PC-9 (cell line): ENCODE measurements around the gene PCARE. TPM values are rescaled to one million over a fixed set of nuclear protein-coding genes. Genes with fewer than 3 reads are reported as not detected.
A peak's percentile ranks its signal among the peaks of the same experiment; 100 is the strongest.

ENCODE experiments used
- Bru-seq: library from RNA; stranded (reverse); fragments of 400-500 nt; gene quantifications from one replicate; lab custom pipeline; 2021; lab: Mats Ljungman, UMichigan
- BruChase-seq, 2 experiments: library from RNA; stranded (reverse); fragments of 400-500 nt; gene quantifications; one replicate each; lab custom pipeline; 2021; lab: Mats Ljungman, UMichigan
- BruUV-seq: library from RNA; stranded (reverse); fragments of 400-500 nt; replicated peaks from 2 replicates; lab custom pipeline; 2021; lab: Mats Ljungman, UMichigan
- CTCF ChIA-PET: fragments of 300-600 bp; sonication (Branson Sonifier 250); formaldehyde crosslinking; loops from one replicate; lab custom pipeline; 2022; ENCODE audit warnings: antibody characterized with exemption; lab: Charles Lee
- POLR2A ChIA-PET: fragments of 300-600 bp; sonication (Branson Sonifier 250); formaldehyde crosslinking; loops from one replicate; lab custom pipeline; 2022; ENCODE audit warnings: antibody characterized with exemption; ENCODE audit not compliant: unreplicated experiment; lab: Charles Lee
- DNase-seq, 2 experiments: peaks; one replicate each; pipeline versions ENCODE4 v3.0.0 to v3.0.0-alpha.2; 2015 to 2022; ENCODE audit warnings: mixed read lengths in 1 of 2
- H2AFZ ChIP-seq: fragments of 200-600 bp; sonication (generic); 2 replicates; pipeline ENCODE4 v1.8.1; 2017; ENCODE audit warnings: antibody characterized with exemption
- H3F3A ChIP-seq: fragments of 200-600 bp; sonication (generic); 2 replicates; pipeline ENCODE4 v1.8.1; 2017; ENCODE audit warnings: antibody characterized with exemption, mild to moderate bottlenecking, low read depth; ENCODE audit not compliant: insufficient read depth
- H3K27ac ChIP-seq: fragments of 200-600 bp; sonication (generic); 2 replicates; pipeline ENCODE4 v1.6.1; 2016; ENCODE audit warnings: mixed run types
- H3K27me3 ChIP-seq: fragments of 200-600 bp; sonication (generic); 2 replicates; pipeline ENCODE4 v1.6.1; 2016; ENCODE audit warnings: low read depth, mixed run types; ENCODE audit not compliant: insufficient read depth
- H3K36me3 ChIP-seq: fragments of 200-600 bp; sonication (generic); 2 replicates; pipeline ENCODE4 v1.6.1; 2016; ENCODE audit warnings: low read depth, mixed run types
- H3K4me1 ChIP-seq: fragments of 200-600 bp; sonication (generic); replicated peaks from 2 replicates; pipeline ENCODE4 v1.6.1; 2016; ENCODE audit warnings: mixed run types; ENCODE audit not compliant: insufficient read depth
- H3K4me2 ChIP-seq: fragments of 200-600 bp; sonication (generic); 2 replicates; pipeline ENCODE4 v1.6.1; 2017; ENCODE audit warnings: mixed run types
- H3K4me3 ChIP-seq: fragments of 200-600 bp; sonication (generic); 2 replicates; pipeline ENCODE4 v1.6.1; 2016; ENCODE audit warnings: mixed run types
- H3K79me2 ChIP-seq: fragments of 200-600 bp; sonication (generic); 2 replicates; pipeline ENCODE4 v1.6.1; 2017; ENCODE audit warnings: low read depth, mixed run types
- H3K9me2 ChIP-seq: fragments of 200-600 bp; sonication (generic); 2 replicates; pipeline ENCODE4 v1.8.1; 2017; ENCODE audit warnings: mild to moderate bottlenecking; ENCODE audit not compliant: insufficient read depth
- H3K9me3 ChIP-seq: fragments of 200-600 bp; sonication (generic); 2 replicates; pipeline ENCODE4 v1.8.1; 2016; ENCODE audit warnings: low read depth; ENCODE audit not compliant: insufficient read depth
- H4K20me1 ChIP-seq: fragments of 200-600 bp; sonication (generic); 2 replicates; pipeline ENCODE4 v1.8.1; 2017; ENCODE audit not compliant: insufficient read depth
- EZH2 ChIP-seq: fragments of 200-600 bp; sonication (generic); IDR thresholded peaks from 2 replicates; pipeline ENCODE4 v1.8.0; 2017; ENCODE audit warnings: antibody characterized with exemption, low read depth
- intact Hi-C: fragments of 100-400 bp; cut with micrococcal nuclease; formaldehyde crosslinking; loops from one replicate; pipeline ENCODE4 v1.10.0; 2022; ENCODE audit not compliant: unreplicated experiment
- long read RNA-seq: library from polyadenylated mRNA; stranded (forward); transcript quantifications from one replicate; pipeline ENCODE4 v2.0.0, GENCODE V29; 2022
- total RNA-seq: library from RNA; stranded (reverse); gene quantifications from 2 replicates; pipeline ENCODE4 v1.2.3, GENCODE V29; 2021
- TF ChIP-seq, protein P1 (sequence below): fragments of 200-600 bp; sonication (generic); conservative IDR thresholded peaks from 2 replicates; pipeline ENCODE4 v1.6.1; 2017; ENCODE audit warnings: mixed run types, antibody characterized with exemption, mild to moderate bottlenecking, moderate library complexity

The PCARE gene
- total RNA-seq (not detected in 2 replicates), Bru-seq, nascent RNA (percentile 0 among the genes with signal in this experiment), BruChase-seq, experiment 1, labeled RNA remaining after a 2-hour chase (percentile 5 among the genes with signal in this experiment), BruChase-seq, experiment 2, labeled RNA remaining after a 6-hour chase (not detected)
- long read RNA-seq = 0 reads

DNA sequence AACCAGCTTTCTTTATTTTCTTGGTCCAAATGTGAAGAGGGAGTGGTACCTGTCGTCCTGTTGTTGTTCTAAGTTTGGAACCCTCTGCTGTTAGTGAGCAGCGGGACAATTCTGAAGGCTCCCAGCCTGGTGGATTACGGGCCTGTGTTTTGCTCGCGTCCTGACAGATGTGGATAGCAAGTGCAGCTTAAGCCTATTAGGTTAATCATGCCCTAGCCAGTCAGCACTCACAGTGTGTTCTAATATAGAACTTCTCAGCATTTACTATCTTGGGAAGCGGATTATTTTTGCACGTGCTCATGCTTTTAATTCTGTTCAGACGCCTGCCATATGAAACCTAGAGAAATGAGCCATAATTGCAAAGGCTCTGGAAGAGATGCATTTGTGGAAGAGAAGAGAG lies at the start of gene PCARE:
TSS of gene PCARE (minus strand) at position 113 of the 400 bp plus-strand sequence. CDS start 262 bp downstream, outside the sequence.
- no peak within 1 kb of the TSS for H2AFZ ChIP-seq
- H3K4me1 ChIP-seq = no peaks in the 10 kb centered on the region
- H3K27ac ChIP-seq = no peak within 1 kb of the TSS
- BruUV-seq = no TSS peak
- no peaks in the 10 kb centered on the region for H3K9me3 ChIP-seq
- no peak for TF ChIP-seq EZH2
- TF ChIP-seq, protein P1, sequence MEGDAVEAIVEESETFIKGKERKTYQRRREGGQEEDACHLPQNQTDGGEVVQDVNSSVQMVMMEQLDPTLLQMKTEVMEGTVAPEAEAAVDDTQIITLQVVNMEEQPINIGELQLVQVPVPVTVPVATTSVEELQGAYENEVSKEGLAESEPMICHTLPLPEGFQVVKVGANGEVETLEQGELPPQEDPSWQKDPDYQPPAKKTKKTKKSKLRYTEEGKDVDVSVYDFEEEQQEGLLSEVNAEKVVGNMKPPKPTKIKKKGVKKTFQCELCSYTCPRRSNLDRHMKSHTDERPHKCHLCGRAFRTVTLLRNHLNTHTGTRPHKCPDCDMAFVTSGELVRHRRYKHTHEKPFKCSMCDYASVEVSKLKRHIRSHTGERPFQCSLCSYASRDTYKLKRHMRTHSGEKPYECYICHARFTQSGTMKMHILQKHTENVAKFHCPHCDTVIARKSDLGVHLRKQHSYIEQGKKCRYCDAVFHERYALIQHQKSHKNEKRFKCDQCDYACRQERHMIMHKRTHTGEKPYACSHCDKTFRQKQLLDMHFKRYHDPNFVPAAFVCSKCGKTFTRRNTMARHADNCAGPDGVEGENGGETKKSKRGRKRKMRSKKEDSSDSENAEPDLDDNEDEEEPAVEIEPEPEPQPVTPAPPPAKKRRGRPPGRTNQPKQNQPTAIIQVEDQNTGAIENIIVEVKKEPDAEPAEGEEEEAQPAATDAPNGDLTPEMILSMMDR = no peak
- no peaks in the 10 kb centered on the region for H3K9me2 ChIP-seq
- no peak within 1 kb of the TSS for H3K4me3 ChIP-seq
- CTCF ChIA-PET = no interaction called here
- H4K20me1 ChIP-seq = no peaks in the 10 kb centered on the region
- DNase-seq = no peak
- no peaks in the 10 kb centered on the region for H3K36me3 ChIP-seq
- POLR2A ChIA-PET = no interaction called here
- H3K27me3 ChIP-seq = no peaks in the 10 kb centered on the region
- H3F3A ChIP-seq = no peaks in the 10 kb centered on the region
- no peaks in the 10 kb centered on the region for H3K79me2 ChIP-seq
- H3K4me2 ChIP-seq = no peak within 1 kb of the TSS
- intact Hi-C loops = no loop called here

DNA sequence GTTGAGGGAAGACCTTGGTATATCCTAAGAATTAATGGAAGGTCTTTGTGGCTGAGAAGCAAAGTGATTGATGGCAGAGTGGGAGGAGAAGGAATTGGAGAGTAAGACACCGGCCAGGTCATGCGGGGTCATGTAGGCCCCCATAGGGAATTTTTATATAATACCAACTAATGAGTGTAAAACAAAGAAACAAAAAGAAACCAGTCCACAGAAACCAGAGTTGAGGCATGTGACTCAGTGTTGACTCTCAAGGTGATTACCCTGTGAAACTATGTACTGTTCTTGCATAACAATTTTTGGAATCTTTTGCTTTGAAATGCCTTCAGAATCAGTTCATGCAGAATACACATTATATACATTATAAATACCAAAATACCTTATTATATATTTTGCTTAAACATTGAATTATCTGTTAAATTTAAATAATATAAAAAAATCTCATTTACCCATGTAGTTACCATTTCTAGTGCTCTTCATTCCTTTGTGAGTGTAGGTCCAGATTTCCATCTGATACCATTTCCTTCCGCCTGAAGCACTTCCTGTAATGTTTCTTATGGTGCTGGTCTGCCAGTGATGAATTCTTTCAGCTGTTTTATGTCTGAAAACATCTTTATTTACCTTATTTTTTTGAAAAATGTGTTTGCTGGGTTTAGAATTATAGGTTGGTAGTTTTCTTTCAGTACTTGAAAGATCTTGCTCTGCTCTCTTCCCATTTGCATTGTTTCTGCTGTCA lies 49.5 kb upstream of the PCARE start:
- ChIA-PET CTCF (no interaction called here), POLR2A (no interaction called here)
- H3K36me3 ChIP-seq = peaks cover 86% of the 10 kb centered on the region

DNA sequence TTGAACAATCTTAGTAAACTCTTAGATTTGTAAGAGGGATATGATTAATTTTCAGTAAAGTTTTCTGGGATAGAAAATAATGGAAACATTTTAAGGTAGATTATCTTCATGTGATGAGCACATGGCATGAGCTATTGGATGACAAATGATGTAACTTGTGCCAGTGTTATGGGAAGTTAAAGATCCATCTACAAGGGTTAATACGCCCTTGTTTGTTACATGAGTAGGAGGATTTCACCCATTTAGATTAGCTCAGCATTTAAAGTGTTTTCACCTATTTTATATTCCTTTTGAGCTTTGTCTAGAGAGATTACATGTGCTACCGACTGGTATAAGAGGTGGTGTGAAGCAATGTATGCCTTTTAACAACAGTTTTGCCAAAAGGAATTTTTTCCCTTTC lies 46.5 kb upstream of the PCARE start:
- Histone ChIP-seq H3K27ac (no peak overlapping the region), H2AFZ (no peak overlapping the region), H3K36me3 (peaks cover 65% of the 10 kb centered on the region), H3K9me2 (no peaks in the 10 kb centered on the region), H3K27me3 (no peaks in the 10 kb centered on the region), H3K4me1 (peaks cover 74% of the 10 kb centered on the region), H3K4me2 (no peak overlapping the region), H3F3A (peaks cover 60% of the 10 kb centered on the region), H3K9me3 (peaks cover 52% of the 10 kb centered on the region), H3K79me2 (peaks cover 88% of the 10 kb centered on the region), H4K20me1 (no peaks in the 10 kb centered on the region), H3K4me3 (no peak overlapping the region)
- TF ChIP-seq, protein P1 = no peak
- TF ChIP-seq EZH2 = no peak
- intact Hi-C loops = no loop called here
- CTCF ChIA-PET = interaction anchor here (1.0 kb wide), 1 partner anchor 10 kb away, joined by 4 read pairs; no protein-coding TSS in a partner anchor
- DNase-seq = no peak
- BruUV-seq = no TSS peak
- POLR2A ChIA-PET = interaction anchor here (0.6 to 1.3 kb wide), 2 partner anchors 9 to 65 kb away, joined by 3 to 5 read pairs; no protein-coding TSS in a partner anchor

More for the DNA sequence above, 49.5 kb upstream of the PCARE start:
- peaks cover 43% of the 10 kb centered on the region for H3F3A ChIP-seq
- H3K9me3 ChIP-seq = peaks cover 71% of the 10 kb centered on the region
- peaks cover 73% of the 10 kb centered on the region for H3K4me1 ChIP-seq
- no peaks in the 10 kb centered on the region for H4K20me1 ChIP-seq
- H3K27ac ChIP-seq = peak overlapping the region; percentile 100
- intact Hi-C loops = no loop called here
- peak overlapping the region; percentile 42 for H3K4me3 ChIP-seq
- BruUV-seq = no TSS peak
- no peak for TF ChIP-seq EZH2
- TF ChIP-seq, protein P1 = no peak
- no peaks in the 10 kb centered on the region for H3K27me3 ChIP-seq
- no peaks in the 10 kb centered on the region for H3K9me2 ChIP-seq
- peaks cover 91% of the 10 kb centered on the region for H3K79me2 ChIP-seq
- H2AFZ ChIP-seq = no peak overlapping the region
- H3K4me2 ChIP-seq = peak overlapping the region; percentile 68
- peak; percentile 67 to 91 for DNase-seq
